HG03159 (cell line): ENCODE data around the gene DLK1.

Source experiments
- ATAC-seq: cut with Tn5 transposase; IDR thresholded peaks from one replicate; pipeline ENCODE4 v1.9.1; 2021; ENCODE audit warnings: mild to moderate bottlenecking, moderate library complexity; ENCODE audit not compliant: unreplicated experiment

Gene DLK1

DNA sequence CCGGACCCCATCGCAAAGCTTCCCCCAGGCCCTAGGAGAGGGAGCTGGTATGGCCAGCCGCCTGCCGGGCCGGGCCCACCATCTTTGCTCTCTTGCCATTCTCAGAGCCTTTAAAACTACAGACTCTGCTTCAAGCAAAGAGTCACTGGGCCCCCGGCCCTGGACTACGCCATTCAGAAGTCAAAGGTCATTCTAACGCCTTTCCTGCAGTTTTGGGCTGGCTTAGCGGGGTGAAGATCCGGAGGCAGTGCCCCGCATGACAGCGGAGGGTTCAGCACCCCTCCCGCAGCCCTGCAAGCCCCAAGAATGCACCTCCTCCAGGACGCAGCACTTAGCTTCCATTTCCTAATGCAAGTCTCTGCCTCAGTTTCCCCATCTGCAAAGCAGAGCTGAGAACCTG, 61.0 kb downstream of the DLK1 start:
- ATAC-seq = no peak
